Activated T-cell treated with anti-CD3 and anti-CD28 coated beads, Interleukin-2, amount 50 U/mL, for 72 hours (primary cell): ENCODE measurements around the gene USP35. TPM values are rescaled to one million over a fixed set of nuclear protein-coding genes. Genes with fewer than 3 reads are reported as not detected.

Source experiments
- total RNA-seq, 2 donors: library from RNA; stranded (reverse); gene quantifications; one replicate each; pipeline ENCODE4 v1.2.3, GENCODE V29; 2022

USP35 gene
- total RNA-seq, 2 donors from 2014 or later = 17.3 to 18.9 TPM

Other genes with a start within 250 kb of the USP35 start
- gene INTS4, start 194.3 kb upstream of the USP35 start, total RNA-seq = 10 to 100 TPM; 50.4 to 52.3 TPM
- under 1 TPM in 1 of 2 donors, not detected in 1; 0.34 TPM for gene KCTD14, start 165.6 kb upstream of the USP35 start, total RNA-seq
- not detected for gene THRSP, start 125.1 kb upstream of the USP35 start, total RNA-seq
- 100 to 1,000 TPM; 190 to 199 TPM for gene NDUFC2, start 109.1 kb upstream of the USP35 start, total RNA-seq
- 10 to 100 TPM; 45.6 to 47.9 TPM for gene ALG8, start 49.3 kb upstream of the USP35 start, total RNA-seq
- gene KCTD21, start 293 bp upstream of the USP35 start, total RNA-seq = 10 to 100 TPM; 22.4 to 31.8 TPM
- 10 to 100 TPM; 48.0 to 51.7 TPM for gene GAB2, start 228.9 kb downstream of the USP35 start, total RNA-seq